ENCODE data around the gene REEP2. TPM values are rescaled to one million over a fixed set of nuclear protein-coding genes. Genes with fewer than 3 reads are reported as not detected.

REEP2 gene
- total RNA-seq, 1 donor from 2014 or later, result 6.1 TPM

DNA sequence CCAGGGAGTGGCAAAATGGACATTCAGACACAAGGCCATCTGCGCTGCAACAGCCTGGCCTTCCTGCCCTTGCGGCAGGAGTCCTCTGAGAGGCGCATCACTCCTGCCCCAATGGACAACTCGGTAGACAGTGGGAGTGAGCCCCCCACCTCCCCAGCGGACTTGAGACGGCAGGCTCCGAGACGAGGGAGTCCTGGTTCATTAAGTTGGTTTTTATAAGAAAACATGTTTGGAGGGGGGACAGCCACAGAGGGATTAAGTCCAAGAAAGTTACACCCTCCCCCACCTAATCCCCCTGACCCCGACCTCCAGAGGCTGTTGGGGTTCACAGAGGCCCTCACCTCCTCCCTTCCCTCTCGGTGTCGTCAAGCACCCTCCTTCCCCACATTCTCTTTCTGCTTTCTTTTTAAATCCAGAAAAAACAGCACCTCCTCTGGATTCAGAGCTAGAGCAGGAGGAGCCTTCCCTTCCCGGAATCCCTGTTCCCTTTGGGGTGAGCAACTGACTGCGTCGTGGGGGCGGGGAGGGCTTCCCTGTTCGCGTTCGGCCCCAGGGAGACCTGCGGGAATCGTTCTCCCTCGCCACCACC lies 24.7 kb downstream of the REEP2 start:
- no peak for TF ChIP-seq POLR2A (IDR thresholded peaks at IDR 0.05)
- H3K4me3 ChIP-seq, result peak overlapping the region; percentile 75 to 86
- peaks cover 32% of the 10 kb centered on the region for H3K4me1 ChIP-seq
- intact Hi-C loops (cut with DNase I), result no loop called here
- no peaks in the 10 kb centered on the region for H3K36me3 ChIP-seq
- DNase-seq (ENCODE audit: extremely low spot score in 2 of 2), result no peak
- no peaks in the 10 kb centered on the region for H3K9me3 ChIP-seq
- no peaks in the 10 kb centered on the region for H3K27me3 ChIP-seq
- H3K27ac ChIP-seq, result peak overlapping the region; percentile 99

DNA sequence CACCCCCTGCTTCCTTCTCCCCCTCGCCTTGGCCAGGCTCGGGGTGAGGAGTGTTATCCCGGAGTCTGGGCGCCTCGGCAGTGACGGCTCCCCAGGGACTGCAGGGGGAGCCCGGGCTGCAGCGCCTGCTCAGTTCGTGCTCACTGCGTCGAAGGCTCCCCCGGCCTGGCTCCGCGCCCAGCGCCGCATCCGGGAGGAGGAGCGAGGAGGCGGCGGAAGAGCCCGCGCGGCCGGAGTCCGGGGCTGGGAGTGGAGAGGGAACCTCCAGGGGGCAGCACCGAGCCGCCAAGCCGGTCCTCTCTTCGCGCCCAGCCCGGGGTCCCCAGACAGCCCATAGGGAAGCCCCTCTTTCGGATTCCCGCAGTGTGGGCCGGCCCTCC lies 25.1 kb downstream of the REEP2 start:
- Histone ChIP-seq H3K36me3 (no peaks in the 10 kb centered on the region), H3K9me3 (no peaks in the 10 kb centered on the region), H3K4me3 (peak overlapping the region; percentile 75 to 86), H3K4me1 (peaks cover 32% of the 10 kb centered on the region), H3K27me3 (no peaks in the 10 kb centered on the region), H3K27ac (peak overlapping the region; percentile 99)
- intact Hi-C loops (cut with DNase I), result no loop called here
- peak in 1 of 2 donors; percentile 95 for DNase-seq (ENCODE audit: extremely low spot score in 2 of 2)
- TF ChIP-seq, protein P1, sequence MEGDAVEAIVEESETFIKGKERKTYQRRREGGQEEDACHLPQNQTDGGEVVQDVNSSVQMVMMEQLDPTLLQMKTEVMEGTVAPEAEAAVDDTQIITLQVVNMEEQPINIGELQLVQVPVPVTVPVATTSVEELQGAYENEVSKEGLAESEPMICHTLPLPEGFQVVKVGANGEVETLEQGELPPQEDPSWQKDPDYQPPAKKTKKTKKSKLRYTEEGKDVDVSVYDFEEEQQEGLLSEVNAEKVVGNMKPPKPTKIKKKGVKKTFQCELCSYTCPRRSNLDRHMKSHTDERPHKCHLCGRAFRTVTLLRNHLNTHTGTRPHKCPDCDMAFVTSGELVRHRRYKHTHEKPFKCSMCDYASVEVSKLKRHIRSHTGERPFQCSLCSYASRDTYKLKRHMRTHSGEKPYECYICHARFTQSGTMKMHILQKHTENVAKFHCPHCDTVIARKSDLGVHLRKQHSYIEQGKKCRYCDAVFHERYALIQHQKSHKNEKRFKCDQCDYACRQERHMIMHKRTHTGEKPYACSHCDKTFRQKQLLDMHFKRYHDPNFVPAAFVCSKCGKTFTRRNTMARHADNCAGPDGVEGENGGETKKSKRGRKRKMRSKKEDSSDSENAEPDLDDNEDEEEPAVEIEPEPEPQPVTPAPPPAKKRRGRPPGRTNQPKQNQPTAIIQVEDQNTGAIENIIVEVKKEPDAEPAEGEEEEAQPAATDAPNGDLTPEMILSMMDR (IDR thresholded peaks at IDR 0.05), result peak; percentile 52 to 87 (median 69)
- TF ChIP-seq POLR2AphosphoS5 (IDR thresholded peaks at IDR 0.05; ENCODE audit: insufficient read depth in 1 of 2, low read depth in 1 of 2) (peak; percentile 92 to 95), POLR2A (IDR thresholded peaks at IDR 0.05) (peak in 1 of 2 donors; percentile 75)

DNA sequence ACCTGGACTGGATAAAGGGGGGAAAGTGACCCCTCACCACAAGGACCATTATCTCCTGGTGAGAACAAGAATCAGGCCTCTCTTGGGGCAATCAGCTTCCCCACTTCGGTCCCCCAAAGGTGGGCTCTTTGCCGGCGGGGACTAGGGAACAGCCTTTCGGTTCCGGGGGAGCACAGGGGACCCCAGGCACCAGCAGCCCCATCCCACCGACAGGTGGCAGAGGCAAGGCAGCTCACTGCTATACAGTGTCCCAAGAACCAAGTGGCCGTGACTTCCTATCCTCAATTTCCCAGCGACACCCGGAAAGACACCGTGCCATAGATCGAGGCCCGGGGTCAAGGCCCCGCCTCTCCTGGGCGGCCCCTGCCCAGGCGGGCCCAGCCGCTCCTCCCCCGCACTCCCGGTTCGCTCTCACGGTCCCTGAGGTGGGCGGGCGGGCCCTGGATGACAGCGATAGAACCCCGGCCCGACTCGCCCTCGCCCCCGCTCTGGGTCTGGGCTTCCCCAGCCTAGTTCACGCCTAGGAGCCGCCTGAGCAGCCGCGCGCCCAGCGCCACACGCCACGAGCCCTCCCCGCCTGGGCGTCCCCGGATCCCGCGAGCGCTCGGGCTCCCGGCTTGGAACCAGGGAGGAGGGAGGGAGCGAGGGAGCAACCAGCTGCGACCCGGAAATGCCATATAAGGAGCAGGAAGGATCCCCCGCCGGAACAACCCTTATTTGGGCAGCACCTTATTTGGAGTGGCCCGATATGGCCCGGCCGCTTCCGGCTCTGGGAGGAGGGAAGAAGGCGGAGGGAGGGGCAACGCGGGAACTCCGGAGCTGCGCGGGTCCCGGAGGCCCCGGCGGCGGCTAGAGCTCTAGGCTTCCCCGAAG lies 25.8 kb downstream of the REEP2 start:
- peak overlapping the region; percentile 75 to 86 for H3K4me3 ChIP-seq
- peaks cover 34% of the 10 kb centered on the region for H3K4me1 ChIP-seq
- no peaks in the 10 kb centered on the region for H3K27me3 ChIP-seq
- no peaks in the 10 kb centered on the region for H3K36me3 ChIP-seq
- TF ChIP-seq POLR2A (IDR thresholded peaks at IDR 0.05), result peak in 1 of 2 donors; percentile 8
- TF ChIP-seq POLR2AphosphoS5 (IDR thresholded peaks at IDR 0.05; ENCODE audit: insufficient read depth in 1 of 2, low read depth in 1 of 2), result peak; percentile 45 to 93
- TF ChIP-seq, protein P1 (IDR thresholded peaks at IDR 0.05), result peak in 1 of 3 experiments; percentile 38
- peak in 1 of 2 donors; percentile 99 for DNase-seq (ENCODE audit: extremely low spot score in 2 of 2)
- peak overlapping the region; percentile 99 for H3K27ac ChIP-seq
- intact Hi-C loops (cut with DNase I), result loop anchor here (1.0 kb wide), 1 partner anchor 28 kb away; no protein-coding TSS in a partner anchor
- no peaks in the 10 kb centered on the region for H3K9me3 ChIP-seq

DNA sequence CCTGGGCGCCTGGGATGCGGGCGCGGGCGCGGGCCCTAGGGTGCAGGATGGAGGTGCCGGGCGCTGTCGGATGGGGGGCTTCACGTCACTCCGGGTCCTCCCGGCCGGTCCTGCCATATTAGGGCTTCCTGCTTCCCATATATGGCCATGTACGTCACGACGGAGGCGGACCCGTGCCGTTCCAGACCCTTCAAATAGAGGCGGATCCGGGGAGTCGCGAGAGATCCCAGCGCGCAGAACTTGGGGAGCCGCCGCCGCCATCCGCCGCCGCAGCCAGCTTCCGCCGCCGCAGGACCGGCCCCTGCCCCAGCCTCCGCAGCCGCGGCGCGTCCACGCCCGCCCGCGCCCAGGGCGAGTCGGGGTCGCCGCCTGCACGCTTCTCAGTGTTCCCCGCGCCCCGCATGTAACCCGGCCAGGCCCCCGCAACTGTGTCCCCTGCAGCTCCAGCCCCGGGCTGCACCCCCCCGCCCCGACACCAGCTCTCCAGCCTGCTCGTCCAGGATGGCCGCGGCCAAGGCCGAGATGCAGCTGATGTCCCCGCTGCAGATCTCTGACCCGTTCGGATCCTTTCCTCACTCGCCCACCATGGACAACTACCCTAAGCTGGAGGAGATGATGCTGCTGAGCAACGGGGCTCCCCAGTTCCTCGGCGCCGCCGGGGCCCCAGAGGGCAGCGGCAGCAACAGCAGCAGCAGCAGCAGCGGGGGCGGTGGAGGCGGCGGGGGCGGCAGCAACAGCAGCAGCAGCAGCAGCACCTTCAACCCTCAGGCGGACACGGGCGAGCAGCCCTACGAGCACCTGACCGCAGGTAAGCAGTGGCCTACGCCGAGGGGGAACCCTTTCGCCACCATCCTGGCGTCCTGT lies 26.6 kb downstream of the REEP2 start, which contains the start of gene EGR1:
Gene EGR1 (plus strand): TSS at position 219 of the 864 bp plus-strand sequence. CDS start 283 bp downstream, at position 502.
- Histone ChIP-seq H3K9me3 (no peaks in the 10 kb centered on the region), H3K4me3 (peak within 1 kb of the TSS; percentile 75 to 86), H3K4me1 (peaks cover 40% of the 10 kb centered on the region), H3K36me3 (no peaks in the 10 kb centered on the region), H3K27ac (peak within 1 kb of the TSS; percentile 99), H3K27me3 (no peaks in the 10 kb centered on the region)
- intact Hi-C loops (cut with DNase I), result loop anchor here (1.0 kb wide), 1 partner anchor 27 kb away; no protein-coding TSS in a partner anchor
- no peak for DNase-seq (ENCODE audit: extremely low spot score in 2 of 2)
- TF ChIP-seq POLR2AphosphoS5 (IDR thresholded peaks at IDR 0.05; ENCODE audit: insufficient read depth in 1 of 2, low read depth in 1 of 2) (peak in 1 of 2 donors; percentile 20), POLR2A (IDR thresholded peaks at IDR 0.05) (peak in 1 of 2 donors; percentile 94)
- TF ChIP-seq, protein P1 (IDR thresholded peaks at IDR 0.05), result no peak

All from vagina (tissue), 2 donors.